Measurements from ENCODE around the gene GLRB. TPM values are rescaled to one million over a fixed set of nuclear protein-coding genes. Genes with fewer than 3 reads are reported as not detected.

The GLRB gene
- total RNA-seq, 4 donors from 2014 or later = 1.1 to 2.9 (median 1.6) TPM; not detected in 1

- Histone ChIP-seq H3K4me3 (no peak overlapping the region), H3K9me3 (no peaks in the 10 kb centered on the region), H3K36me3 (no peaks in the 10 kb centered on the region), H3K27ac (no peak overlapping the region), H3K4me1 (no peaks in the 10 kb centered on the region), H3K27me3 (no peaks in the 10 kb centered on the region)
- DNase-seq = no peak
- in situ Hi-C loops (cut with MboI; ENCODE audit: low pct_ligation_motif_present in 1 of 4, low pct_unique_long_range_greater_than_20kb in 1 of 4, low sequenced_read_pairs in 3 of 4) = no loop called here
- 69 to 81% methylated on average over 2 of the region's 2 CpGs for WGBS, 2 donors (ENCODE audit: low coverage in 1 of 2)
- no peak for TF ChIP-seq CTCF (IDR thresholded peaks at IDR 0.05)
- no peak for TF ChIP-seq POLR2AphosphoS5 (IDR thresholded peaks at IDR 0.05)
- no peak for TF ChIP-seq POLR2A (IDR thresholded peaks at IDR 0.05)
- TF ChIP-seq EP300 (IDR thresholded peaks at IDR 0.05; ENCODE audit: low read depth) = no peak
- intact Hi-C loops (cut with DNase I; ENCODE audit: low total_unique reads) = loop anchor here (5.0 kb wide), 1 partner anchor 1139 kb away; no protein-coding TSS in a partner anchor
Observed at GRCh38 chr4:157121401-157121800, 45.5 kb downstream of the GLRB start.

- Histone ChIP-seq H3K4me1 (no peaks in the 10 kb centered on the region), H3K27me3 (no peaks in the 10 kb centered on the region), H3K4me3 (no peak overlapping the region), H3K9me3 (no peaks in the 10 kb centered on the region), H3K27ac (no peak overlapping the region), H3K36me3 (no peaks in the 10 kb centered on the region)
- in situ Hi-C loops (cut with MboI; ENCODE audit: low pct_ligation_motif_present in 1 of 4, low pct_unique_long_range_greater_than_20kb in 1 of 4, low sequenced_read_pairs in 3 of 4) = no loop called here
- 75 to 89% methylated on average over 2 of the region's 2 CpGs for WGBS, 2 donors (ENCODE audit: low coverage in 1 of 2)
- intact Hi-C loops (cut with DNase I; ENCODE audit: low total_unique reads) = no loop called here
- no peak for DNase-seq
- TF ChIP-seq CTCF (IDR thresholded peaks at IDR 0.05) (no peak), POLR2AphosphoS5 (IDR thresholded peaks at IDR 0.05) (no peak), EP300 (IDR thresholded peaks at IDR 0.05; ENCODE audit: low read depth) (no peak), POLR2A (IDR thresholded peaks at IDR 0.05) (no peak)
Observed at GRCh38 chr4:157127571-157127970, 51.6 kb downstream of the GLRB start.

GRCh38 chr4:157128395-157128794, 52.4 kb downstream of the GLRB start:
- no peak for DNase-seq
- no peaks in the 10 kb centered on the region for H3K27me3 ChIP-seq
- H3K4me3 ChIP-seq = no peak overlapping the region
- in situ Hi-C loops (cut with MboI; ENCODE audit: low pct_ligation_motif_present in 1 of 4, low pct_unique_long_range_greater_than_20kb in 1 of 4, low sequenced_read_pairs in 3 of 4) (no loop called here), intact Hi-C loops (cut with DNase I; ENCODE audit: low total_unique reads) (no loop called here)
- no peaks in the 10 kb centered on the region for H3K36me3 ChIP-seq
- H3K27ac ChIP-seq = no peak overlapping the region
- TF ChIP-seq EP300 (IDR thresholded peaks at IDR 0.05; ENCODE audit: low read depth) (no peak), POLR2AphosphoS5 (IDR thresholded peaks at IDR 0.05) (no peak), POLR2A (IDR thresholded peaks at IDR 0.05) (no peak), CTCF (IDR thresholded peaks at IDR 0.05) (no peak)
- H3K9me3 ChIP-seq = no peaks in the 10 kb centered on the region
- no peaks in the 10 kb centered on the region for H3K4me1 ChIP-seq

GRCh38 chr4:157141976-157142375, 66.0 kb downstream of the GLRB start:
- no peak for TF ChIP-seq EP300 (IDR thresholded peaks at IDR 0.05; ENCODE audit: low read depth)
- TF ChIP-seq POLR2A (IDR thresholded peaks at IDR 0.05) = no peak
- no peak for TF ChIP-seq POLR2AphosphoS5 (IDR thresholded peaks at IDR 0.05)
- no peak for TF ChIP-seq CTCF (IDR thresholded peaks at IDR 0.05)
- in situ Hi-C loops (cut with MboI; ENCODE audit: low pct_ligation_motif_present in 1 of 4, low pct_unique_long_range_greater_than_20kb in 1 of 4, low sequenced_read_pairs in 3 of 4) = no loop called here
- intact Hi-C loops (cut with DNase I; ENCODE audit: low total_unique reads) = no loop called here

More at GRCh38 chr4:157141976-157142375, 66.0 kb downstream of the GLRB start:
- no peak overlapping the region for H3K4me3 ChIP-seq
- H3K27me3 ChIP-seq = no peaks in the 10 kb centered on the region
- no peaks in the 10 kb centered on the region for H3K36me3 ChIP-seq
- no peak overlapping the region for H3K27ac ChIP-seq
- DNase-seq = no peak
- no peaks in the 10 kb centered on the region for H3K4me1 ChIP-seq
- no peaks in the 10 kb centered on the region for H3K9me3 ChIP-seq
